Superior temporal gyrus (tissue), 1 donor: Measurements from ENCODE around the gene LRRC14B.
"Not testable (repeated sequence)": the region's sequence is repeated elsewhere in the genome, so short reads cannot be mapped to it uniquely, and the experiment has no call there.

Source experiments
- DNase-seq: peaks from one replicate; pipeline ENCODE4 v3.0.0-alpha.2; 2016; ENCODE audit errors: extremely low spot score

Gene LRRC14B

GRCh38 chr5:207599-207998 lies 16.3 kb downstream of the LRRC14B start:
- DNase-seq: no peak

- DNase-seq: no peak
Observed at GRCh38 chr5:208449-209114, 17.3 kb downstream of the LRRC14B start.

GRCh38 chr5:213803-214395 lies 22.6 kb downstream of the LRRC14B start:
- no peak for DNase-seq

GRCh38 chr5:215256-215655 lies 24.0 kb downstream of the LRRC14B start:
- DNase-seq: not testable (repeated sequence)

- DNase-seq: not testable (repeated sequence)
Observed at GRCh38 chr5:216076-216475, 24.8 kb downstream of the LRRC14B start.

- peak; percentile 95 for DNase-seq
Observed at GRCh38 chr5:217494-218456, 26.5 kb downstream of the LRRC14B start, which contains the start of the genes CCDC127 and SDHA. Gene CCDC127 (minus strand): TSS chr5:218153. CDS start chr5:216849, 1,304 bp downstream. Gene SDHA (plus strand): TSS chr5:218320. CDS start chr5:218356, 36 bp downstream.

- DNase-seq: no peak
Observed at GRCh38 chr5:218457-219291, 27.4 kb downstream of the LRRC14B start.

- DNase-seq: peak; percentile 29
Observed at GRCh38 chr5:219460-219863, 28.2 kb downstream of the LRRC14B start.

- DNase-seq: no peak
Observed at GRCh38 chr5:219991-220390, 28.7 kb downstream of the LRRC14B start.

- DNase-seq: not testable (repeated sequence)
Observed at GRCh38 chr5:222951-223715, 31.8 kb downstream of the LRRC14B start.

- DNase-seq: no peak
Observed at GRCh38 chr5:223791-224190, 32.5 kb downstream of the LRRC14B start.

- no peak for DNase-seq
Observed at GRCh38 chr5:225334-225733, 34.0 kb downstream of the LRRC14B start.

- DNase-seq: peak; percentile 34
Observed at GRCh38 chr5:227375-227774, 36.1 kb downstream of the LRRC14B start.

GRCh38 chr5:228886-229285 lies 37.6 kb downstream of the LRRC14B start:
- DNase-seq: peak; percentile 72

GRCh38 chr5:230711-231110 lies 39.4 kb downstream of the LRRC14B start:
- DNase-seq: no peak

GRCh38 chr5:231661-232060 lies 40.4 kb downstream of the LRRC14B start:
- DNase-seq: peak; percentile 53

- DNase-seq: not testable (repeated sequence)
Observed at GRCh38 chr5:233426-233825, 42.1 kb downstream of the LRRC14B start.

GRCh38 chr5:234450-234849 lies 43.2 kb downstream of the LRRC14B start:
- no peak for DNase-seq

GRCh38 chr5:235527-235926 lies 44.2 kb downstream of the LRRC14B start:
- DNase-seq: not testable (repeated sequence)

GRCh38 chr5:237931-238330 lies 46.6 kb downstream of the LRRC14B start:
- DNase-seq: peak; percentile 53
